Measurements from ENCODE around the gene AFMID. TPM values are rescaled to one million over a fixed set of nuclear protein-coding genes. Genes with fewer than 3 reads are reported as not detected.

The AFMID gene
- total RNA-seq, 1 experiment from 2014 or later = 65.0 TPM

DNA sequence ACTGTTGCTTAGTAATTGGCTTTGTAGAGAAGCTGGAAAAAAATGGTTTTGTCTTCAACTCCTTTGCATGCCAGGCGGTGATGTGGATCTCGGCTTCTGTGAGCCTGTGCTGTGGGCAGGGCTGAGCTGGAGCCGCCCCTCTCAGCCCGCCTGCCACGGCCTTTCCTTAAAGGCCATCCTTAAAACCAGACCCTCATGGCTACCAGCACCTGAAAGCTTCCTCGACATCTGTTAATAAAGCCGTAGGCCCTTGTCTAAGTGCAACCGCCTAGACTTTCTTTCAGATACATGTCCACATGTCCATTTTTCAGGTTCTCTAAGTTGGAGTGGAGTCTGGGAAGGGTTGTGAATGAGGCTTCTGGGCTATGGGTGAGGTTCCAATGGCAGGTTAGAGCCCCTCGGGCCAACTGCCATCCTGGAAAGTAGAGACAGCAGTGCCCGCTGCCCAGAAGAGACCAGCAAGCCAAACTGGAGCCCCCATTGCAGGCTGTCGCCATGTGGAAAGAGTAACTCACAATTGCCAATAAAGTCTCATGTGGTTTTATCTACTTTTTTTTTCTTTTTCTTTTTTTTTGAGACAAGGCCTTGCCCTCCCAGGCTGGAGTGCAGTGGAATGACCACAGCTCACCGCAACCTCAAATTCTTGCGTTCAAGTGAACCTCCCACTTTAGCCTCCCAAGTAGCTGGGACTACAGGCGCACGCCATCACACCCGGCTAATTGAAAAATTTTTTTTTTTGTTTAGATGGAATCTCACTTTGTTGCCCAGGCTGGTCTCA, 38.1 kb downstream of the AFMID start:
- no peaks in the 10 kb centered on the region for H3K27me3 ChIP-seq (replicated peaks; ENCODE audit: insufficient read depth, low read depth, low read length, poor library complexity)
- H3K27ac ChIP-seq (ENCODE audit: low read depth, low read length, poor library complexity, severe bottlenecking) = no peak overlapping the region
- no peaks in the 10 kb centered on the region for H3K9me3 ChIP-seq (ENCODE audit: low read depth, low read length, poor library complexity, severe bottlenecking)
- no peak overlapping the region for H3K4me3 ChIP-seq (ENCODE audit: low read depth, low read length, poor library complexity, severe bottlenecking)
- H3K36me3 ChIP-seq (ENCODE audit: insufficient read depth, low read length, poor library complexity, severe bottlenecking) = peaks cover 48% of the 10 kb centered on the region
- peaks cover 6% of the 10 kb centered on the region for H3K4me1 ChIP-seq (ENCODE audit: insufficient read depth, low read length, poor library complexity, severe bottlenecking)
- BruUV-seq (replicated peaks) = no TSS peak
- ChIA-PET POLR2A (ENCODE audit: low non-redundant PET) (interaction anchor here (0.6 kb wide), 1 partner anchor 292 kb away, joined by 3 read pairs; no protein-coding TSS in a partner anchor), CTCF (no interaction called here)
- intact Hi-C loops (cut with micrococcal nuclease; ENCODE audit: unreplicated experiment) = no loop called here
- DNase-seq (ENCODE audit: low spot score) = no peak
- TF ChIP-seq, protein P1, sequence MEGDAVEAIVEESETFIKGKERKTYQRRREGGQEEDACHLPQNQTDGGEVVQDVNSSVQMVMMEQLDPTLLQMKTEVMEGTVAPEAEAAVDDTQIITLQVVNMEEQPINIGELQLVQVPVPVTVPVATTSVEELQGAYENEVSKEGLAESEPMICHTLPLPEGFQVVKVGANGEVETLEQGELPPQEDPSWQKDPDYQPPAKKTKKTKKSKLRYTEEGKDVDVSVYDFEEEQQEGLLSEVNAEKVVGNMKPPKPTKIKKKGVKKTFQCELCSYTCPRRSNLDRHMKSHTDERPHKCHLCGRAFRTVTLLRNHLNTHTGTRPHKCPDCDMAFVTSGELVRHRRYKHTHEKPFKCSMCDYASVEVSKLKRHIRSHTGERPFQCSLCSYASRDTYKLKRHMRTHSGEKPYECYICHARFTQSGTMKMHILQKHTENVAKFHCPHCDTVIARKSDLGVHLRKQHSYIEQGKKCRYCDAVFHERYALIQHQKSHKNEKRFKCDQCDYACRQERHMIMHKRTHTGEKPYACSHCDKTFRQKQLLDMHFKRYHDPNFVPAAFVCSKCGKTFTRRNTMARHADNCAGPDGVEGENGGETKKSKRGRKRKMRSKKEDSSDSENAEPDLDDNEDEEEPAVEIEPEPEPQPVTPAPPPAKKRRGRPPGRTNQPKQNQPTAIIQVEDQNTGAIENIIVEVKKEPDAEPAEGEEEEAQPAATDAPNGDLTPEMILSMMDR (conservative IDR thresholded peaks at IDR 0.05; ENCODE audit: low read depth, low read length) = no peak
- TF ChIP-seq EZH2 (IDR thresholded peaks at IDR 0.05; ENCODE audit: borderline replicate concordance, low read depth, low read length, poor library complexity, severe bottlenecking) = no peak

DNA sequence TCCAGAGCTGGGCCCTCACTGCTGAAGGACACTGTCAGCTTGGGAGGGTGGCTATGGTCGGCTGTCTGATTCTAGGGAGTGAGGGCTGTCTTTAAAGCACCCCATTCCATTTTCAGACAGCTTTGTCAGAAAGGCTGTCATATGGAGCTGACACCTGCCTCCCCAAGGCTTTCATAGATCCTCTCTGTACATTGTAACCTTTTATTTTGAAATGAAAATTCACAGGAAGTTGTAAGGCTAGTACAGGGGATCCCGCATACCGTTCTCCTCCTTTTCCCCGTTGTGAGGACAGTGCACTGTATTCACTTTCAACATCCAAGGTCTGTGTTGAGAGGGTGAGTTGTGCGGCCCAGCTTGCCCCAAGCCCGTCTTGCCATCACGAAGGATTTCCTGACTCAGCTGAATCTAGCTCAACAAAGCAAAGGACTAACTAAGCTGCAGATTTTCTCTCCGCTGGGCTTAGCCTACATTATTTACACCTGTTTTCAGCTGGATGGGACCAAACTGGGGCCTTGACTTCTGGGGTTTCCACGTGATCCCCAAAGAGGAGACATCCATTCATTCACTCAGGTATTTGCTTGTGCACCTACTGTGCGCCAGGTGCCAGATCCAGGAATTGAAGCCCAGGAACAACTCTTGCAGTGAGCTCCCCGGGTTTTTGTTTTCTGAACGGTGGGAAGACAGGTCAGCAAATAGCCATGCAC, 39.0 kb downstream of the AFMID start:
- CTCF ChIA-PET = no interaction called here
- no peak overlapping the region for H3K4me3 ChIP-seq (ENCODE audit: low read depth, low read length, poor library complexity, severe bottlenecking)
- H3K36me3 ChIP-seq (ENCODE audit: insufficient read depth, low read length, poor library complexity, severe bottlenecking) = peaks cover 39% of the 10 kb centered on the region
- H3K9me3 ChIP-seq (ENCODE audit: low read depth, low read length, poor library complexity, severe bottlenecking) = no peaks in the 10 kb centered on the region
- H3K27ac ChIP-seq (ENCODE audit: low read depth, low read length, poor library complexity, severe bottlenecking) = no peak overlapping the region
- TF ChIP-seq, protein P1 (conservative IDR thresholded peaks at IDR 0.05; ENCODE audit: low read depth, low read length) = no peak
- no peak for TF ChIP-seq EZH2 (IDR thresholded peaks at IDR 0.05; ENCODE audit: borderline replicate concordance, low read depth, low read length, poor library complexity, severe bottlenecking)
- H3K4me1 ChIP-seq (ENCODE audit: insufficient read depth, low read length, poor library complexity, severe bottlenecking) = peaks cover 6% of the 10 kb centered on the region
- H3K27me3 ChIP-seq (replicated peaks; ENCODE audit: insufficient read depth, low read depth, low read length, poor library complexity) = peaks cover 9% of the 10 kb centered on the region
- POLR2A ChIA-PET (ENCODE audit: low non-redundant PET) = interaction anchor here (0.6 kb wide), 1 partner anchor 15 kb away, joined by 3 read pairs; no protein-coding TSS in a partner anchor
- no TSS peak for BruUV-seq (replicated peaks)
- no peak for DNase-seq (ENCODE audit: low spot score)
- intact Hi-C loops (cut with micrococcal nuclease; ENCODE audit: unreplicated experiment) = no loop called here

DNA sequence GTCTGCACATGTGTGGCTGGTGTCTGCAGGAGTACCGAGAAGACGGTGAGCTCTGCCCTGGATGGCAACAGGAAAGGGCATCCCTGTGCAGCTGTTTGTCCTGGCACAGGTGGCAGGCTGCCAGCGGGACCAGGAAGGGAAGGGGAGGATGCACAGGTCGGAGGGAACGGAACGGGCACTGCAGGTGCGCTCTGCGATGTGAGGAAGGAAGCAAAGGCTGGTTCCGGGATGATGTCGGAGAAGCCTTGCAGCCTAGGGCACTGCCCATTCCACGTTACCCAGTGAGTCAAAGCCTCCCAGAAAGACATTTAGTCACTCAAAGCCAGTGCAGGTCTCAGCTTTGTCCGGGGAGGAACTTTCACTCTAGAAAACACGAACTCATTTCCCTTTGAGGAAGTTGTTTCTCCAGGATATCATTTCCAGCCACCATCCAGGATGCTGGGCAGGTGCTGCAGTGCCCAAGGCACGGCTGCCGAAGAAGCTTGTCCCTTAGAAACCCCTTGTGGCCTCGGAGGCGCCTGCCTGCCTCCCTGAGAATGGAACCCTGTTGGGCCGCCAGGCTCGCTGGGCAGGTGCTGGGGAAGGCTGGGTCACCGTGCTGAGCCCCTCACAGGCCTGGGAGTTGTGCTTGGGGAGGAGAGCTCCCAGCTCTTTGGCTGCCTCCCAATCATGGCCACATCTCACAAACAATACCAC, 39.7 kb downstream of the AFMID start:
- H3K4me1 ChIP-seq (ENCODE audit: insufficient read depth, low read length, poor library complexity, severe bottlenecking) = peaks cover 6% of the 10 kb centered on the region
- no peaks in the 10 kb centered on the region for H3K9me3 ChIP-seq (ENCODE audit: low read depth, low read length, poor library complexity, severe bottlenecking)
- TF ChIP-seq EZH2 (IDR thresholded peaks at IDR 0.05; ENCODE audit: borderline replicate concordance, low read depth, low read length, poor library complexity, severe bottlenecking) = no peak
- TF ChIP-seq, protein P1 (conservative IDR thresholded peaks at IDR 0.05; ENCODE audit: low read depth, low read length) = no peak
- peaks cover 32% of the 10 kb centered on the region for H3K36me3 ChIP-seq (ENCODE audit: insufficient read depth, low read length, poor library complexity, severe bottlenecking)
- BruUV-seq (replicated peaks) = no TSS peak
- ChIA-PET POLR2A (ENCODE audit: low non-redundant PET) (interaction anchor here (0.6 kb wide), 1 partner anchor 15 kb away, joined by 3 read pairs; no protein-coding TSS in a partner anchor), CTCF (no interaction called here)
- H3K27me3 ChIP-seq (replicated peaks; ENCODE audit: insufficient read depth, low read depth, low read length, poor library complexity) = peaks cover 14% of the 10 kb centered on the region
- DNase-seq (ENCODE audit: low spot score) = no peak
- no peak overlapping the region for H3K4me3 ChIP-seq (ENCODE audit: low read depth, low read length, poor library complexity, severe bottlenecking)
- no peak overlapping the region for H3K27ac ChIP-seq (ENCODE audit: low read depth, low read length, poor library complexity, severe bottlenecking)
- intact Hi-C loops (cut with micrococcal nuclease; ENCODE audit: unreplicated experiment) = no loop called here
